Transverse colon (tissue), 4 donors: Measurements from ENCODE around the gene TGFBR3L. TPM values are rescaled to one million over a fixed set of nuclear protein-coding genes. Genes with fewer than 3 reads are reported as not detected.

Experiments used
- DNase-seq: peaks from one replicate; pipeline ENCODE4 v3.0.0-alpha.2; 2019
- H3K27ac ChIP-seq, 4 donors: fragments of 200-600 bp; sonication (generic); 2 replicates each; pipeline ENCODE4 v1.5.1; 2016 to 2018; ENCODE audit warnings: inconsistent platforms in 4 of 4
- H3K27me3 ChIP-seq: fragments of 200-600 bp; sonication (generic); 2 replicates; pipeline ENCODE4 v1.5.1; 2017; ENCODE audit warnings: inconsistent platforms
- H3K36me3 ChIP-seq, 4 donors: fragments of 200-600 bp; sonication (generic); 2 replicates each; pipeline ENCODE4 v1.5.1; 2017 to 2019; ENCODE audit warnings: inconsistent platforms in 4 of 4
- H3K4me1 ChIP-seq, 4 donors: fragments of 200-600 bp; sonication (generic); 2 replicates each; pipeline ENCODE4 v1.5.1; 2017 to 2020; ENCODE audit warnings: inconsistent platforms in 4 of 4
- H3K4me3 ChIP-seq, 4 donors: fragments of 200-600 bp; sonication (generic); 1 replicate in 1 of 4; 2 replicates in 3 of 4; pipeline versions ENCODE4 v1.5.1 to v1.6.1; 2017 to 2019; ENCODE audit warnings: inconsistent platforms in 4 of 4
- H3K9me3 ChIP-seq, 2 donors: fragments of 200-600 bp; sonication (generic); 2 replicates each; pipeline ENCODE4 v1.5.1; 2017 to 2019; ENCODE audit warnings: inconsistent platforms in 2 of 2
- CTCF ChIP-seq, 5 experiments: fragments of 200-600 bp in 3 of 5; fragments of 450-650 bp in 2 of 5; sonication (generic) in 3 of 5; IDR thresholded peaks; 1 replicate in 2 of 5; 2 replicates in 3 of 5; pipeline ENCODE4 v1.5.1; 2016 to 2017; ENCODE audit warnings: antibody characterized with exemption in 5 of 5, inconsistent platforms in 3 of 5, mild to moderate bottlenecking in 2 of 5, moderate library complexity in 1 of 5
- EP300 ChIP-seq: sonication (generic); formaldehyde crosslinking; IDR thresholded peaks from one replicate; pipeline ENCODE4 v1.6.1; 2017; ENCODE audit warnings: antibody characterized with exemption, low read depth
- POLR2A ChIP-seq: fragments of 450-650 bp; IDR thresholded peaks from one replicate; pipeline ENCODE4 v1.6.1; 2016; ENCODE audit warnings: antibody characterized with exemption, mild to moderate bottlenecking, moderate library complexity
- POLR2AphosphoS5 ChIP-seq, 3 donors: sonication (generic); formaldehyde crosslinking; IDR thresholded peaks; one replicate each; pipeline ENCODE4 v1.6.1; 2016; ENCODE audit warnings: antibody characterized with exemption in 3 of 3
- WGBS, 2 donors: methylation state at CpG; one replicate each; pipeline ENCODE4 v1.1.5; 2018; ENCODE audit warnings: low coverage in 1 of 2; 5-methylcytosine and 5-hydroxymethylcytosine counted together
- in situ Hi-C, 4 donors: fragments of 200-750 bp; cut with MboI; loops; one replicate each; pipeline versions ENCODE4 v1.15.0 to v1.15.1; 2017; ENCODE audit warnings: low sequenced_read_pairs in 3 of 4, low pct_ligation_motif_present in 1 of 4, low pct_unique_long_range_greater_than_20kb in 1 of 4
- intact Hi-C: fragments of 100-400 bp; cut with DNase I; formaldehyde crosslinking; loops from one replicate; pipeline ENCODE4 v1.15.1; 2023; ENCODE audit warnings: low total_unique reads
- total RNA-seq, 4 donors: library from RNA; depleted of rRNA; stranded (reverse); fragments of >200 nt; gene quantifications; one replicate each; pipeline ENCODE4 v1.1.0, GENCODE V29; 2016

TGFBR3L gene
- total RNA-seq, 4 donors from 2014 or later = 1.4 TPM; not detected in 3

GRCh38 chr19:7968008-7968795 is 53.6 kb downstream of the TGFBR3L start:
- no peak for TF ChIP-seq EP300
- TF ChIP-seq POLR2AphosphoS5 (IDR thresholded peaks at IDR 0.05) = no peak
- TF ChIP-seq CTCF (IDR thresholded peaks at IDR 0.05) = no peak
- TF ChIP-seq POLR2A = no peak
- Histone ChIP-seq H3K36me3 (peaks cover 0 to 41% (median 9%) of the 10 kb centered on the region in 4 donors), H3K27ac (no peak overlapping the region), H3K4me3 (no peak overlapping the region), H3K27me3 (no peaks in the 10 kb centered on the region), H3K9me3 (no peaks in the 10 kb centered on the region), H3K4me1 (no peaks in the 10 kb centered on the region)
- 92% methylated on average over 14 of the region's 15 CpGs; no CpG with 5 or more reads in 1 of the 2 donors for WGBS, 2 donors
- DNase-seq = no peak
- in situ Hi-C loops = loop anchor here in 1 of 4 donors (25.0 kb wide), 1 partner anchor 269 kb away; no protein-coding TSS in a partner anchor
- intact Hi-C loops = no loop called here

Other genes with a start within 250 kb of the TGFBR3L start
- gene RETN, start 245.8 kb upstream of the TGFBR3L start, total RNA-seq = not detected
- gene MCEMP1, start 237.7 kb upstream of the TGFBR3L start, total RNA-seq = under 1 TPM in 1 of 4 donors, not detected in 3; 0.41 TPM
- 10 to 100 TPM; 15.1 to 63.5 (median 34.4) TPM for gene TRAPPC5, start 234.0 kb upstream of the TGFBR3L start, total RNA-seq
- 10 to 100 TPM in 1 of 4 donors, 1 to 10 TPM in 1, under 1 TPM in 1, not detected in 1; 0.27 to 10.1 (median 4.3) TPM for gene FCER2, start 212.7 kb upstream of the TGFBR3L start, total RNA-seq
- gene CLEC4G, start 182.7 kb upstream of the TGFBR3L start, total RNA-seq = 1 to 10 TPM in 1 of 4 donors, under 1 TPM in 1, not detected in 2; 0.55 to 1.1 TPM
- 1 to 10 TPM in 3 of 4 donors, under 1 TPM in 1; 1.00 to 9.4 (median 4.4) TPM for gene CD209, start 167.3 kb upstream of the TGFBR3L start, total RNA-seq
- gene CLEC4M, start 151.6 kb upstream of the TGFBR3L start, total RNA-seq = under 1 TPM in 1 of 4 donors, not detected in 3; 0.16 TPM
- 10 to 100 TPM in 3 of 4 donors, 1 to 10 TPM in 1; 8.5 to 65.8 (median 15.0) TPM for gene EVI5L, start 84.6 kb upstream of the TGFBR3L start, total RNA-seq
- under 1 TPM in 1 of 4 donors, not detected in 3; 0.16 TPM for gene PRR36, start 40.4 kb upstream of the TGFBR3L start, total RNA-seq
- 1 to 10 TPM in 1 of 4 donors, under 1 TPM in 1, not detected in 2; 0.79 to 1.5 TPM for gene LRRC8E, start 26.3 kb upstream of the TGFBR3L start, total RNA-seq
- gene MAP2K7, start 11.0 kb upstream of the TGFBR3L start, total RNA-seq = 100 to 1,000 TPM in 1 of 4 donors, 10 to 100 TPM in 3; 11.9 to 125 (median 20.9) TPM
- gene SNAPC2, start 5.5 kb downstream of the TGFBR3L start, total RNA-seq = 10 to 100 TPM; 11.4 to 35.9 (median 13.0) TPM
- gene CTXN1, start 11.3 kb downstream of the TGFBR3L start, total RNA-seq = 10 to 100 TPM in 1 of 4 donors, 1 to 10 TPM in 3; 2.9 to 29.7 (median 4.8) TPM
- gene TIMM44, start 28.8 kb downstream of the TGFBR3L start, total RNA-seq = 100 to 1,000 TPM in 1 of 4 donors, 10 to 100 TPM in 3; 59.7 to 102 (median 71.8) TPM
- gene ELAVL1, start 90.8 kb downstream of the TGFBR3L start, total RNA-seq = 100 to 1,000 TPM in 1 of 4 donors, 10 to 100 TPM in 3; 11.9 to 101 (median 22.4) TPM
- gene CCL25, start 137.9 kb downstream of the TGFBR3L start, total RNA-seq = not detected
- not detected for gene FBN3, start 234.8 kb downstream of the TGFBR3L start, total RNA-seq